NB4 (cell line): Measurements from ENCODE around the gene CNTNAP2.
"Not testable (repeated sequence)": the region's sequence is repeated elsewhere in the genome, so short reads cannot be mapped to it uniquely, and the experiment has no call there.

ENCODE experiments used
- DNase-seq: peaks from one replicate; pipeline ENCODE4 v3.0.0; 2010; ENCODE audit warnings: low read depth
- H3K4me3 ChIP-seq: one replicate; pipeline ENCODE4 v1.5.1; 2011; ENCODE audit warnings: mild to moderate bottlenecking, low read depth, low read length, moderate library complexity
- CTCF ChIP-seq: IDR thresholded peaks from one replicate; pipeline ENCODE4 v1.5.1; 2012; ENCODE audit warnings: low read depth, low read length
- MAX ChIP-seq: IDR thresholded peaks from 2 replicates; pipeline ENCODE4 v1.6.1; 2011; ENCODE audit warnings: low read depth, low read length
- MYC ChIP-seq: IDR thresholded peaks from 2 replicates; pipeline ENCODE4 v1.6.1; 2011; ENCODE audit warnings: low read depth, low read length
- POLR2A ChIP-seq: IDR thresholded peaks from 2 replicates; pipeline ENCODE4 v1.6.1; 2011; ENCODE audit warnings: mild to moderate bottlenecking; ENCODE audit not compliant: insufficient read length; ENCODE audit errors: extremely low read depth

CNTNAP2 gene

GRCh38 chr7:146235195-146235594 lies 118.6 kb downstream of the CNTNAP2 start:
- TF ChIP-seq MAX (no peak), MYC (no peak), POLR2A (no peak), CTCF (no peak)
- DNase-seq, result no peak
- H3K4me3 ChIP-seq, result no peak overlapping the region

GRCh38 chr7:146242661-146243060 lies 126.1 kb downstream of the CNTNAP2 start:
- DNase-seq, result no peak
- H3K4me3 ChIP-seq, result no peak overlapping the region
- TF ChIP-seq MAX, result no peak
- TF ChIP-seq MYC, result no peak
- no peak for TF ChIP-seq POLR2A
- no peak for TF ChIP-seq CTCF

GRCh38 chr7:146247991-146248390 lies 131.4 kb downstream of the CNTNAP2 start:
- not testable (repeated sequence) for H3K4me3 ChIP-seq, DNase-seq

- not testable (repeated sequence) for H3K4me3 ChIP-seq, DNase-seq
These were observed 132.1 kb downstream of the CNTNAP2 start for GRCh38 chr7:146248744-146249143.

GRCh38 chr7:146249272-146249671 lies 132.7 kb downstream of the CNTNAP2 start:
- DNase-seq, result peak; percentile 22
- TF ChIP-seq MYC (no peak), CTCF (no peak), MAX (no peak), POLR2A (no peak)
- H3K4me3 ChIP-seq, result no peak overlapping the region

- DNase-seq, result no peak
- TF ChIP-seq MAX (no peak), MYC (no peak), POLR2A (no peak), CTCF (no peak)
- no peak overlapping the region for H3K4me3 ChIP-seq
These were observed 139.0 kb downstream of the CNTNAP2 start for GRCh38 chr7:146255609-146256008.

GRCh38 chr7:146262527-146262926 lies 145.9 kb downstream of the CNTNAP2 start:
- TF ChIP-seq CTCF, result no peak
- TF ChIP-seq MYC, result no peak
- no peak for TF ChIP-seq MAX
- no peak for TF ChIP-seq POLR2A
- H3K4me3 ChIP-seq, result no peak overlapping the region
- DNase-seq, result no peak
